DMS114 treated with DMSO at 0.1 percent for 48 hours (cell line): ENCODE data around the gene KLHL29.

Source experiments
- DNase-seq: peaks from one replicate; lab custom pipeline; 2025; ENCODE audit not compliant: unreplicated experiment; lab: John Stamatoyannopoulos, UW

Gene KLHL29

DNA sequence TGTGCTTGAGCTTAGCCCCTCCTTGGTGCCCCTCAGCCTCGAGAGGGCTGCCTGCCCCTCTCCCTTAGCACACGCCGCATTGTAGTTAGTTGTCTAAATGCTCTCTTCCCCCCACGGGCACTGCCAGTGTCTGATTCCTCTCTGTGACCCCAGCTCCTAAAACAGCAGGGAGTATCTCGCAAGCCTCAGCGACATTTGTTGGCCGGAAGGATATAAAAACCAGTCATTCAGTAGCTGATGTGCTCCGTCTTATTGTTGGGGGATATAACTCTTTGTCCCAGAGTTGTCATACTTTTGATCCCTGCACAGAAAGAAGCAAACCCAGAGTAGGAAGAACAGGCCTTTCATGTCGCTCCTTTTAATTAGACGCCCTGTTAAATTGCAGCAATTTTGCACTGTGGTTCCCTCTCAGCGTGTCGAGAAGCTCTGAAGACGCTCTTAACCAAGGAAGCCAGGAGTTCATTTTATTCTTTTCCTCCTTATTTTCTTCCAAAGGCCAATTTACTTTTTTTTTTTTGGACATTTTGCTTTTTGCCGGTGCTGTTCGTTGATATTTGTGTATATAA, 201.8 kb downstream of the KLHL29 start:
- no peak for DNase-seq

GRCh38 chr2:23587341-23587880, 202.4 kb downstream of the KLHL29 start:
- DNase-seq: no peak

DNA sequence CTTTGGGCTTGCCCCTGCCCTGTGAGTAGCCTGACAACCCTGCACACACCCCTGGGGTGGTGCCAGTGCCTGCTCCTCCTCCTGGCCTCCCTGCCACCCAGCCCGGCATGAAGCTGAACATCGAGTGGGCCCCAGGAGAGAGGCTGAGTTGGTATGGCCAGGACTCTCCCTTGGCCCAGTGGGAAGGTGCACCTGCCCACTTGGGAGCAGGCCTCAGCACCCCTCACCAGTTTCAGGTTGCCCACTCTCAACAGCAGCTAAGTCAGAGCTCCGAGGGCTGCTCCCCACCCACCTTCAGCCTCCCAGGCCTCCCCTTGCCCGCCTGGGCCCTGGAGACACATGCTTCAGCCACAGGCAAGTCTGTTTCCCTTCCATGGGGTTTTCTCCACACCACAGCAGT, 203.1 kb downstream of the KLHL29 start:
- DNase-seq: no peak

- DNase-seq: no peak
Measured at GRCh38 chr2:23588508-23589201, 203.7 kb downstream of the KLHL29 start.

- DNase-seq: no peak
Measured at GRCh38 chr2:23589220-23589647, 204.3 kb downstream of the KLHL29 start.

DNA sequence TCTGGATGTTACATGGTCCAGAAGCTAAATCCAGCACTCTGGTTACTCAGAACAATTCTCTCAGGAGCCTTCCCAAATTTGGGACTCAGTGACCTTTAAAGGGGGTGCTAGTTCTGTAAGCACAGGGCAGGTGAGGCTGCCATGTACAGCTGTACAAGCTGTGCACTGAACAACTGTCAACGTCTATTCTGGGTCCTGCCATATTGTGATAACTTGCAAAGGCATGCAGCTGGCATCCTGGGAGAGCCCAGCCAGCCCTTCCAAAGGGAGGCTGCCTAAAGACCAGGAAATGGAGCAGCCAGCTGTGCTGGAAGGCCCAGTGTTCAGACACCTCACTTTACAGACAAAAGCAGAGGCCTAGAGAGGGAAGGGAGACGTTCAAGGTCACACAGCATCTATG, 204.8 kb downstream of the KLHL29 start:
- no peak for DNase-seq

GRCh38 chr2:23590241-23590869, 205.4 kb downstream of the KLHL29 start:
- DNase-seq: no peak

DNA sequence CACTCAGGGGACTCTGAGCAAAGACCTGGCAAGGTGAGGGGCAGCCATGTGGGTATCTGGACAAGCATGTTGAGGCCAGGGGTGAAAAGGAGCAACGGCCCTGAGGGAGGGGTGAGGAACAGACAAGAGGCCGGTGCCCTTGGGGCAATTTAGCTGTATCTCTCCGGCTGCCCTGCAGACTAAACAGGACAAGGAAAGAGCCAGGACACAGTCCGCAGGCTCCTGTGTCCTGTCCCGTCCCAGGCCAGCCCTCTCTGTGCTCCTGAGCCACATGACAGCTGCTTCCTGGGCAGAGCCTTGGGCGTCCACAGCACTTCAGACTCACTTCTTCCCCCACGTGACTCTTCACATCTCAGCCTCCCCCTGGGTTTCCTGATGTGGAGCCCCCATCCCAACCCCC, 206.1 kb downstream of the KLHL29 start:
- DNase-seq: no peak

GRCh38 chr2:23592061-23592685, 207.2 kb downstream of the KLHL29 start:
- no peak for DNase-seq

DNA sequence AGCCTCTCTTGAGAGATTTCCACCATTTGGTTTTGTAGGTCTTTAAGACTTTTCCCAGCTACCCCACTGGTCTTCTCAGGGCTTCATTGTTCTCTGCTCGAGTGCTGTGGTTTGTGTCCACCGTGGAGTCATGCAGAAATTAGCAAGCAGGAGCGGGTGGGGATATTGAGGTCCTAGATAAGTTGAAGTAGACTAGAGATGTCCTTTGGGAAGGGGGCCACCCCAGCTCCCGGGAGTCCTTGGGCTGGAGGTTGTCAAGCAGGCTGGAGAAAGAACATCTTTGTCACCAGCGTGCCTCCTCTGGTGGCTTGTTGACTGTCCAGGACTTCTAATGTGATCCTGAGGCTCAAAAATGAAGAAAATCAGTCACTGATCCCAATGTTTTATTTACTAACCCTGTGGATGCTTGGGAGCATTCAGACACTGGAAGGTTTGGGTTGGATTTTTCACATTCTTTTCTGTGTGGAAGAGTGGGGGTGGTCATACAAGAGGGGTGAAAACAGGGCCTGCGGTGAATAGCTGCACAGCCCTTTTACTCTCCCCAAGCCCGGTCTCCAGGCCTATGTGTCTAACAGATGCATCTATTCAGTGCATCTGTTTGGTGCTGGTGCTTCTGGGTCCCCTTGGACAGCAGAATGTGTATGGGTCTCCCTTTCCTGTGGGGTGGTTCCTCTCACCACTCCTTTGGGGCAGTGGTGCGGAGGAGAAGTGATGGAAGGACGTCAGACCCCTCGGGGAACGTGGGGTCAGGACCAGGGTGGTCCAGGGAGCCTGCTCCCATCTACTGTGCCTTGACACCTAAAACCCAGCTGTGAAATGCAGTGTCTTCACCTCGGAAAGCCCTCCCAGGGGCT, 208.1 kb downstream of the KLHL29 start:
- no peak for DNase-seq

DNA sequence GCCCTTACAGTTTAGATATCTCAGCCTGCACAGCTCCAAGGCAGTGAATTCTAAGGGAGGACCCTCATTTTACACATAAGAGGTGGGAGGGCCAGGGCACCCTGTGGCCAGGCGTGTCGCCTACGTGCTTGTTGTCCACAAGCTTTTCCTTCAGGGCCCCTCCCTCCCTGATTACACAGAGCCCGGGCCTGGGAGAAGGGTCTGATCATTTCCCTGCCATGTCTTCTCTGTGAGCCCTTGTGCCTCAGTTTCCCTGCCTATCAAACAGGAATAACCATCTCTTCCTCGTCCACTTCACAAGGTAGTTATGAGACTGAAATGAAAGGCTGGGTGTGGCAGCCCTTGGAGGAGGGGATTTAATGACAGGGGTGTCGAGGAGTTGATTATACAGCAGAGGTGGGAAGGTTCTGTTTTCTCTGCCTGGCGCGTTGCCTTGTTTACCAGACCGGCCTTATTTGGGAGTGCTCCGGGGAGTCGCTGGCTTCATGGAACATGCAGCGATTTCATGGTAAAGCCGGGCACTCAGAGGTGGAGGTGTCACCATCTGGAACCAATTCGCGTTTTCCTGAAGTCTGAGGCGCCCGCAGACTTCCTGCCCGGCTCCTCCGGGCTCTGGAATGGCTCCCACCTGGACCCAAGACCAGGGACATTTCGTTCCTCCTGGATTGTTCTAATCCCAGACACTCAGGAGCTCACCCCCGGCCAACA, 208.9 kb downstream of the KLHL29 start:
- no peak for DNase-seq

- no peak for DNase-seq
Measured at GRCh38 chr2:23594460-23594825, 209.5 kb downstream of the KLHL29 start.

- no peak for DNase-seq
Measured at GRCh38 chr2:23595021-23595420, 210.0 kb downstream of the KLHL29 start.

- no peak for DNase-seq
Measured at GRCh38 chr2:23595601-23596251, 210.7 kb downstream of the KLHL29 start.

- no peak for DNase-seq
Measured at GRCh38 chr2:23596316-23596885, 211.4 kb downstream of the KLHL29 start.

GRCh38 chr2:23597687-23598086, 212.7 kb downstream of the KLHL29 start:
- DNase-seq: no peak

- DNase-seq: no peak
Measured at GRCh38 chr2:23599006-23599405, 214.0 kb downstream of the KLHL29 start.

DNA sequence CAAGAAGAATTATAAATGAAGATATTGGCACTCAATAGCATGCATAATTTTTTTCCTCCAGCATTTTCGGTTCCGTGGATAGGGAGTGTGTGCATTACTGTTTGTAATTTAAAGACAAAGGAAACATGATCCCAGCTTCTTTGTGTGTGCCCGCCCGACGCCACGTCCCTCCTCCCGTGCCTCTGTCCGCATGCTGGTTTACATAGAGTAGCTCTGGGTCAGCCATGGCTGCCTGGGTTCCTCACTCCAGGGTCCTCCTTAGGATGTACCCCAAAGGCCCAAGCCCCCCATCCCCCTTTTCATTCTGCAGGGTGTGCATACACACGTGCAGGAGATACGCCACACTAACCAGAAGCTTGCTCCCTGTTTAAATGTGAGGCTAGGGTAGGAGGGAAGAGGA, 214.7 kb downstream of the KLHL29 start:
- no peak for DNase-seq

DNA sequence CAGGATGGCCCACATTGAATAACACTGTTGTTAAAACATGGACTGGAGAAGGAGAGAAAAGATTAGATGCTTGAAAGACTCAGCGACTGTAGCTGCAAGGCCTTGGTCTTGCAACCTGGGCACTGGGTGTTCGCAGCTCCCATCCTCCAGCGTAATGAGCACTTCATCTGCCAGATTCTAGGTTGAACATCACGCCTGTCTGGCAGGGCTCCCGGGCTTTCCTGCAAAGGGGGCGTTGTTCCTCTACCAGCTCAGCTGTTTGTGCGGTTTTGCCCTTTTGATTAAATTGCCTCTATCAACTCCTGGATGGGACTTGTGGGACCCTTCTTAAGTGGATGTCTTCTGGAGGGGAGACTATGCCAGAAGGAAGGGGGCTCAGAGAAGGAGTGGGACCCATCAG, 215.4 kb downstream of the KLHL29 start:
- DNase-seq: no peak
